Measurements from ENCODE around the gene FSTL4. TPM values are rescaled to one million over a fixed set of nuclear protein-coding genes. Genes with fewer than 3 reads are reported as not detected.
"Not testable (repeated sequence)": the region's sequence is repeated elsewhere in the genome, so short reads cannot be mapped to it uniquely, and the experiment has no call there.

The FSTL4 gene
- polyA plus RNA-seq, 2 donors, result 0.67 to 2.1 TPM

DNA sequence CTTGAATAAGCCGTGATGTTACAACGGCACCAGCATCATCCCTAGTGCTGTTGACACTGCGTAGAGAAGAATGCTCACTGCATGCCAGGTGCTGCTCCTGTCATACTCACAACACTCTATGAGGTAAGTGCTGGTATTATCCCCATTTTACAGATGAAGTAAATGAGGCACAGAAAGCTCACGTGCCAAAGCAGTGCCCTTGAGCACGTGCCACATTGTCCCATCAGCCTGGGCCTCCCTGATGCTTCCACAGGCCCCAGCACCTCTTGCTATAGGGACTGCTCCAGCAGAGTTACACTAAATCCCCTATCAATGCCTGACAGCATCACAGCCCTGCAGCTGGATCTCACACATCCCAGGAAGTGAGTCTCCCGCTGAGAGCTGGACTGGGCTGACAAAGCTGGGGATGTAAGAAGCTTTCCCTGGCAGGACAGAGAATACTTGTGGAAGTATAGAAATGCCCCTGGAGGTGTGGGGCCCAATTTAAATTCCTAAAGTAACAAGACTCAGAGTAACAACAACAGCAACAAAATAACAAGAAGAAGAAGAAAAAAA, 216.1 kb downstream of the FSTL4 start:
- WGBS, 2 donors, result 78 to 79% methylated on average over 6 of the region's 6 CpGs
- no peaks in the 10 kb centered on the region for H3K36me3 ChIP-seq (ENCODE audit: control insufficient read depth in 2 of 2, insufficient read depth in 2 of 2, low read length in 1 of 2)
- H3K9me3 ChIP-seq (ENCODE audit: control insufficient read depth in 2 of 2, insufficient read depth in 1 of 2, low read depth in 1 of 2, low read length in 1 of 2), result no peaks in the 10 kb centered on the region
- no peak overlapping the region for H3K4me3 ChIP-seq (ENCODE audit: low read depth in 1 of 2, low read length in 2 of 2)
- H3K4me1 ChIP-seq (ENCODE audit: control insufficient read depth in 2 of 2, insufficient read depth in 2 of 2, low read length in 1 of 2), result no peaks in the 10 kb centered on the region
- H3K27ac ChIP-seq (ENCODE audit: low read depth in 2 of 2, low read length in 1 of 2), result no peak overlapping the region
- no peaks in the 10 kb centered on the region for H3K27me3 ChIP-seq (ENCODE audit: control insufficient read depth in 1 of 2, insufficient read depth in 2 of 2, low read length in 2 of 2)

DNA sequence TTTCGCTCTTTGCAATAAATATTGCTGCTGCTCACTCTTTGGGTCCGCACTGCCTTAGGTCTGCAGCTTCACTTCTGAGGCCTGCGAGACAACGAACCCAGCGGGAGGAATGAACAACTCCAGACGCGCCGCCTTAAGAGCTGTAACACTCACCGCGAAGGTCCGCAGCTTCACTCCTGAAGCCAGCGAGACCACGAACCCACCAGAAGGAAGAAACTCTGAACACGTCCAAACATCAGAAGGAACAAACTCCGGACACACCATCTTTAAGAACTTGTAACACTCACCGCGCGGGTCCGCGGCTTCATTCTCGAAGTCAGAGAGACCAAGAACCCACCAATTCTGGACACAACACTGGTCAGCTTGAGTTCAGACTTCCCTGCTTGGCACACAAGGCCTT, 217.1 kb downstream of the FSTL4 start:
- not testable (repeated sequence) for H3K27me3 ChIP-seq (ENCODE audit: control insufficient read depth in 1 of 2, insufficient read depth in 2 of 2, low read length in 2 of 2); H3K36me3 ChIP-seq (ENCODE audit: control insufficient read depth in 2 of 2, insufficient read depth in 2 of 2, low read length in 1 of 2); H3K27ac ChIP-seq (ENCODE audit: low read depth in 2 of 2, low read length in 1 of 2); H3K4me3 ChIP-seq (ENCODE audit: low read depth in 1 of 2, low read length in 2 of 2); H3K9me3 ChIP-seq (ENCODE audit: control insufficient read depth in 2 of 2, insufficient read depth in 1 of 2, low read depth in 1 of 2, low read length in 1 of 2); H3K4me1 ChIP-seq (ENCODE audit: control insufficient read depth in 2 of 2, insufficient read depth in 2 of 2, low read length in 1 of 2)
- 94 to 96% methylated on average over 21 of the region's 21 CpGs for WGBS, 2 donors

GRCh38 chr5:133394477-133394817, 217.9 kb downstream of the FSTL4 start:
- H3K9me3 ChIP-seq (ENCODE audit: control insufficient read depth in 2 of 2, insufficient read depth in 1 of 2, low read depth in 1 of 2, low read length in 1 of 2); H3K27me3 ChIP-seq (ENCODE audit: control insufficient read depth in 1 of 2, insufficient read depth in 2 of 2, low read length in 2 of 2); H3K36me3 ChIP-seq (ENCODE audit: control insufficient read depth in 2 of 2, insufficient read depth in 2 of 2, low read length in 1 of 2); H3K4me3 ChIP-seq (ENCODE audit: low read depth in 1 of 2, low read length in 2 of 2); H3K4me1 ChIP-seq (ENCODE audit: control insufficient read depth in 2 of 2, insufficient read depth in 2 of 2, low read length in 1 of 2); H3K27ac ChIP-seq (ENCODE audit: low read depth in 2 of 2, low read length in 1 of 2): not testable (repeated sequence)
- WGBS, 2 donors, result 95 to 98% methylated on average over 22 of the region's 22 CpGs

DNA sequence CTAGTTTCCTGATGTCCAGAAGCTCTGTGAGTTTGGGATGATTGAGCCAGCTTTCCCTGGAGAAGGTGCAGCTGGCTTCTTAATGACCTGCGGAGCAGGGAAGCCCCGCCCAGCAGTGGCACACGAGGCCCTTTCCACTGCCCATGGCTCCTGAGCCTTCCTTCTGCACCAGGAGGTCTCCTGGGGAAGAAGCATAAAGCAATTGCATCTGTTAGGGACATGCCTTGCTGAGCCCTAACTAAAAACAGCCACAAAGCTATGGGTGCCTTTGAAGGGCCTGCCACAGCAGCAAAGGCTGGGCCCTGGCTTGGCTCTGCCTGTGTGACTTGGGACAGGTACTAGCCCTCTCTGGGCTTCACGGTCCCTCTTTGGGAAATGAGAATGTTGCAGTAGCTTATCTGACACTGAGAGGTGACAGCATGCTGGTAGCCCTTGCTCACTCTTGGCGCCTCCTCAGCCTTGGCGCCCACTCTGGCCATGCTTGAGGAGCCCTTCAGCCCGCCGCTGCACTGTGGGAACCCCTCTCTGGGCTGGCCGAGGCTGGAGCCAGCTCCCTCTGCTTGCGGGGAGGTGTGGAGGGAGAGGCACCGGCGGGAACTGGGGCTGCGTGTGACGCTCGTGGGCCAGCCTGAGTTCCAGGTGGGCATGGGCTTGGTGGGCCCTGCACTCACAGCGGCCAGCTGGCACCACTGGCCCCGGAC, 218.4 kb downstream of the FSTL4 start:
- Histone ChIP-seq H3K27ac (ENCODE audit: low read depth in 2 of 2, low read length in 1 of 2) (no peak overlapping the region), H3K4me1 (ENCODE audit: control insufficient read depth in 2 of 2, insufficient read depth in 2 of 2, low read length in 1 of 2) (no peaks in the 10 kb centered on the region), H3K4me3 (ENCODE audit: low read depth in 1 of 2, low read length in 2 of 2) (no peak overlapping the region), H3K27me3 (ENCODE audit: control insufficient read depth in 1 of 2, insufficient read depth in 2 of 2, low read length in 2 of 2) (no peaks in the 10 kb centered on the region), H3K9me3 (ENCODE audit: control insufficient read depth in 2 of 2, insufficient read depth in 1 of 2, low read depth in 1 of 2, low read length in 1 of 2) (no peaks in the 10 kb centered on the region), H3K36me3 (ENCODE audit: control insufficient read depth in 2 of 2, insufficient read depth in 2 of 2, low read length in 1 of 2) (no peaks in the 10 kb centered on the region)
- WGBS, 2 donors, result 90 to 93% methylated on average over 17 of the region's 17 CpGs

- H3K4me1 ChIP-seq (ENCODE audit: control insufficient read depth in 2 of 2, insufficient read depth in 2 of 2, low read length in 1 of 2), result no peaks in the 10 kb centered on the region
- no peak overlapping the region for H3K27ac ChIP-seq (ENCODE audit: low read depth in 2 of 2, low read length in 1 of 2)
- no peaks in the 10 kb centered on the region for H3K27me3 ChIP-seq (ENCODE audit: control insufficient read depth in 1 of 2, insufficient read depth in 2 of 2, low read length in 2 of 2)
- no peak overlapping the region for H3K4me3 ChIP-seq (ENCODE audit: low read depth in 1 of 2, low read length in 2 of 2)
- 73 to 75% methylated on average over 4 of the region's 4 CpGs for WGBS, 2 donors
- no peaks in the 10 kb centered on the region for H3K36me3 ChIP-seq (ENCODE audit: control insufficient read depth in 2 of 2, insufficient read depth in 2 of 2, low read length in 1 of 2)
- H3K9me3 ChIP-seq (ENCODE audit: control insufficient read depth in 2 of 2, insufficient read depth in 1 of 2, low read depth in 1 of 2, low read length in 1 of 2), result no peaks in the 10 kb centered on the region
These were observed 219.9 kb downstream of the FSTL4 start for GRCh38 chr5:133392448-133392847.

- H3K9me3 ChIP-seq (ENCODE audit: control insufficient read depth in 2 of 2, insufficient read depth in 1 of 2, low read depth in 1 of 2, low read length in 1 of 2), result no peaks in the 10 kb centered on the region
- WGBS, 2 donors, result 88 to 91% methylated on average over 9 of the region's 9 CpGs
These were observed 220.8 kb downstream of the FSTL4 start for GRCh38 chr5:133391354-133392136.

DNA sequence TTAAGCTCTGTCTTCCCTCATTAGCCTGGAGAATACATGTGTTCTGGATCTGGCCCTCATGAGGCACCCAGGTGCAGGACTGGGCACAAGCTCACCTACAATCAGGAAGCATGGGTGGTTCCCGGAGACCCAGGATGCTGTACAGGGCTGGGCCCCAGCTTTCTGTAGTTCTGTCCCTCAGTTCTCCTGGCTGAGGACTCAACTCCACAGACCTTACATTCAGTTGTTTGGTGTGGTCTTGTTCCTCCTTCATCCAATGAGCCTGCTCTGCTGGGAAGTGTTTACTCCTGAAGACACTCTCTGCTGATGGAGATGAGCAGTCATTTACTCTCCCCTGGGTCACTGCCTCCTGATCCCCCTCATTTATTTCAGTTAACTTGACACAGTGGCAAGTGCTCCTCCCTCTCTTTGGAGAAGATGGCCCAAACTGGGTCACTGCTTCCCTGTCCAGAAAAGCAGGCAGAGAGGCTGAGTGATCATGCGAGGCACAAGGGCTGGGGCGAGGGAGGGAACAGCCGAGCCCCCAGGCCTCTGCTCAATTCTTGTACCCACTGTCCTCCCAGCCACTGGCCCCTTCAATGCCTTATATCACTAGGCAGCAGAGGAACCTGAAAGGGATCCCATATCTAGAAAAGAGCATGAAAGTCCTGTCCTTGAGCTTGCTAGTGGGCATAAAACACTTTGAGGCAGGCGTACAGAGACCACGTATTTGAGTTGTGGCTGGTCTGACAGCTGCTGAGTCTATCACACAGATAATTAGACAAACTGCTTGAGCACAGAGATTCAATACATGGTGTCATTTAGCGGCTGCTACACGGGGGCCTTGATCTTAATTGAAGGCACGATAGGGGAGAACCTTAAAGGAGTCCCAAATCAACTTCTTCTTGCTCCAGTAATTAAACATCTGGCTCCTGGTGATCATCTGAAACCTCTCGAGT, 221.7 kb downstream of the FSTL4 start:
- no peak overlapping the region for H3K27ac ChIP-seq (ENCODE audit: low read depth in 2 of 2, low read length in 1 of 2)
- no peaks in the 10 kb centered on the region for H3K36me3 ChIP-seq (ENCODE audit: control insufficient read depth in 2 of 2, insufficient read depth in 2 of 2, low read length in 1 of 2)
- WGBS, 2 donors, result 90 to 94% methylated on average over 10 of the region's 10 CpGs
- H3K9me3 ChIP-seq (ENCODE audit: control insufficient read depth in 2 of 2, insufficient read depth in 1 of 2, low read depth in 1 of 2, low read length in 1 of 2), result no peaks in the 10 kb centered on the region
- H3K27me3 ChIP-seq (ENCODE audit: control insufficient read depth in 1 of 2, insufficient read depth in 2 of 2, low read length in 2 of 2), result no peaks in the 10 kb centered on the region
- no peak overlapping the region for H3K4me3 ChIP-seq (ENCODE audit: low read depth in 1 of 2, low read length in 2 of 2)
- H3K4me1 ChIP-seq (ENCODE audit: control insufficient read depth in 2 of 2, insufficient read depth in 2 of 2, low read length in 1 of 2), result no peaks in the 10 kb centered on the region

More at GRCh38 chr5:133391354-133392136, 220.8 kb downstream of the FSTL4 start:
- H3K4me1 ChIP-seq (ENCODE audit: control insufficient read depth in 2 of 2, insufficient read depth in 2 of 2, low read length in 1 of 2), result no peaks in the 10 kb centered on the region
- H3K27me3 ChIP-seq (ENCODE audit: control insufficient read depth in 1 of 2, insufficient read depth in 2 of 2, low read length in 2 of 2), result no peaks in the 10 kb centered on the region
- H3K27ac ChIP-seq (ENCODE audit: low read depth in 2 of 2, low read length in 1 of 2), result no peak overlapping the region
- no peaks in the 10 kb centered on the region for H3K36me3 ChIP-seq (ENCODE audit: control insufficient read depth in 2 of 2, insufficient read depth in 2 of 2, low read length in 1 of 2)
- no peak overlapping the region for H3K4me3 ChIP-seq (ENCODE audit: low read depth in 1 of 2, low read length in 2 of 2)

DNA sequence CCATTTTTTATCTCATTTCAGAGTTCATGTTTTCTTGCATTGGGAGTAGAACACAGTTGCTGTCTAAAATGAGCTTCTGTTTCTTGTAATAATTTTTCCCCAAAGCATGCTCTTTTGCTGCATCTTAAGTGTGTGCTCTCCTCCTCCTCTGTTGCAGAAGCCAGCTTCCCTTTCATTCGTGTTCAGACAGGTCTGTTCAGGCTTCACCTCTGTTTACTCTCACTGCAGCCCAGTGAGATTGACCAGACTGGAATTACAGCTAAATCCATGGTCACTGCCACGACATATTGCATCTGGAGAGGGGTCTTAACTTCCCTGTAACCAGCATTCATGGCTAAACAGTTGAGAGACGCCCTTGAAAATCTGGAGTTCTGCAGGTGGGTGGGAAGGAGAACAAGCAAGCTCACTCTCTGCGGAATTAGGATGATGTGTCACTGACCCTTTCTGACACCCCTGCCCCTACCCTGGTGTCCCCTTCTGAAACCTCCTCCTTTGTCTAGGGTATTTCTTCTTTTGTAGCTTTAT, 223.2 kb downstream of the FSTL4 start:
- Histone ChIP-seq H3K27me3 (ENCODE audit: control insufficient read depth in 1 of 2, insufficient read depth in 2 of 2, low read length in 2 of 2) (no peaks in the 10 kb centered on the region), H3K27ac (ENCODE audit: low read depth in 2 of 2, low read length in 1 of 2) (no peak overlapping the region), H3K4me1 (ENCODE audit: control insufficient read depth in 2 of 2, insufficient read depth in 2 of 2, low read length in 1 of 2) (no peaks in the 10 kb centered on the region), H3K9me3 (ENCODE audit: control insufficient read depth in 2 of 2, insufficient read depth in 1 of 2, low read depth in 1 of 2, low read length in 1 of 2) (no peaks in the 10 kb centered on the region), H3K36me3 (ENCODE audit: control insufficient read depth in 2 of 2, insufficient read depth in 2 of 2, low read length in 1 of 2) (no peaks in the 10 kb centered on the region), H3K4me3 (ENCODE audit: low read depth in 1 of 2, low read length in 2 of 2) (no peak overlapping the region)
- WGBS, 2 donors, result 48 to 53% methylated on average over 4 of the region's 4 CpGs

DNA sequence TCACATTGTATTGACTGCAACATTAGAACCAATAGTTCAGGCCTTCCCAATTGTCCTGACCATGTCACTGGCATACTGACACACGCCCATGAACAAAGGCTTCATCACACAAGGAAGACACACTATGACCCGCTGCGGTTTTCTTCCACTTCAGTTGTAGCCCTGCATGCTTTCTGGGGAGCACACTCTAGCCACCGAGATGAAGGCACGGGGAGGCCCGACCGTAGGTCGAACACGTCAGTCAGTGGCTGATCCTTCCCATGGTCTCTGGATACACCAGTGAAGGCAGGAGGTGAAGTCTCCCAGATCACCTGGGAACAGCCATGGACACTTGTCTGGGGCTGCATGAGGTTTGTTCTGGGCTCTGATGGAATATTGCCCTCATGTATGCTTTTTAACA, 224.7 kb downstream of the FSTL4 start:
- H3K36me3 ChIP-seq (ENCODE audit: control insufficient read depth in 2 of 2, insufficient read depth in 2 of 2, low read length in 1 of 2), result no peaks in the 10 kb centered on the region
- no peak overlapping the region for H3K27ac ChIP-seq (ENCODE audit: low read depth in 2 of 2, low read length in 1 of 2)
- H3K27me3 ChIP-seq (ENCODE audit: control insufficient read depth in 1 of 2, insufficient read depth in 2 of 2, low read length in 2 of 2), result no peaks in the 10 kb centered on the region
- H3K4me1 ChIP-seq (ENCODE audit: control insufficient read depth in 2 of 2, insufficient read depth in 2 of 2, low read length in 1 of 2), result no peaks in the 10 kb centered on the region
- no peak overlapping the region for H3K4me3 ChIP-seq (ENCODE audit: low read depth in 1 of 2, low read length in 2 of 2)
- no peaks in the 10 kb centered on the region for H3K9me3 ChIP-seq (ENCODE audit: control insufficient read depth in 2 of 2, insufficient read depth in 1 of 2, low read depth in 1 of 2, low read length in 1 of 2)
- WGBS, 2 donors, result 94 to 96% methylated on average over 9 of the region's 9 CpGs
